Measurements from ENCODE around the gene SORBS1.

SORBS1 gene

GRCh38 chr10:95406651-95407280 lies 154.4 kb downstream of the SORBS1 start:
- no peaks in the 10 kb centered on the region for H3K27me3 ChIP-seq (ENCODE audit: insufficient read depth, poor library complexity, severe bottlenecking)
- H3K4me1 ChIP-seq (ENCODE audit: insufficient read depth, poor library complexity, severe bottlenecking), result peaks cover 7% of the 10 kb centered on the region
- ATAC-seq (ENCODE audit: low read depth) (no peak), DNase-seq (ENCODE audit: low spot score) (no peak)
- H3K36me3 ChIP-seq (ENCODE audit: low read depth), result no peaks in the 10 kb centered on the region
- no peak overlapping the region for H3K4me3 ChIP-seq (ENCODE audit: severe bottlenecking)
- no peaks in the 10 kb centered on the region for H3K9me3 ChIP-seq (ENCODE audit: severe bottlenecking)
- no peak for TF ChIP-seq CTCF (IDR thresholded peaks at IDR 0.05; ENCODE audit: poor library complexity, severe bottlenecking)
- H3K27ac ChIP-seq (ENCODE audit: poor library complexity, severe bottlenecking), result no peak overlapping the region

GRCh38 chr10:95405655-95406054 lies 155.5 kb downstream of the SORBS1 start:
- DNase-seq (ENCODE audit: low spot score), result no peak
- ATAC-seq (ENCODE audit: low read depth), result no peak
- no peak for TF ChIP-seq CTCF (IDR thresholded peaks at IDR 0.05; ENCODE audit: poor library complexity, severe bottlenecking)
- Histone ChIP-seq H3K4me3 (ENCODE audit: severe bottlenecking) (no peak overlapping the region), H3K27me3 (ENCODE audit: insufficient read depth, poor library complexity, severe bottlenecking) (no peaks in the 10 kb centered on the region), H3K36me3 (ENCODE audit: low read depth) (no peaks in the 10 kb centered on the region), H3K9me3 (ENCODE audit: severe bottlenecking) (no peaks in the 10 kb centered on the region), H3K4me1 (ENCODE audit: insufficient read depth, poor library complexity, severe bottlenecking) (peaks cover 7% of the 10 kb centered on the region), H3K27ac (ENCODE audit: poor library complexity, severe bottlenecking) (no peak overlapping the region)

- no peak for ATAC-seq (ENCODE audit: low read depth)
- Histone ChIP-seq H3K27ac (ENCODE audit: poor library complexity, severe bottlenecking) (no peak overlapping the region), H3K36me3 (ENCODE audit: low read depth) (no peaks in the 10 kb centered on the region), H3K4me1 (ENCODE audit: insufficient read depth, poor library complexity, severe bottlenecking) (peaks cover 7% of the 10 kb centered on the region), H3K9me3 (ENCODE audit: severe bottlenecking) (no peaks in the 10 kb centered on the region), H3K27me3 (ENCODE audit: insufficient read depth, poor library complexity, severe bottlenecking) (no peaks in the 10 kb centered on the region), H3K4me3 (ENCODE audit: severe bottlenecking) (no peak overlapping the region)
- no peak for DNase-seq (ENCODE audit: low spot score)
- TF ChIP-seq CTCF (IDR thresholded peaks at IDR 0.05; ENCODE audit: poor library complexity, severe bottlenecking), result no peak
Observed at GRCh38 chr10:95404864-95405263, 156.3 kb downstream of the SORBS1 start.

- no peak overlapping the region for H3K4me3 ChIP-seq (ENCODE audit: severe bottlenecking)
- H3K36me3 ChIP-seq (ENCODE audit: low read depth), result no peaks in the 10 kb centered on the region
- no peak overlapping the region for H3K27ac ChIP-seq (ENCODE audit: poor library complexity, severe bottlenecking)
- H3K9me3 ChIP-seq (ENCODE audit: severe bottlenecking), result no peaks in the 10 kb centered on the region
- no peak for TF ChIP-seq CTCF (IDR thresholded peaks at IDR 0.05; ENCODE audit: poor library complexity, severe bottlenecking)
- ATAC-seq (ENCODE audit: low read depth) (no peak), DNase-seq (ENCODE audit: low spot score) (no peak)
- no peaks in the 10 kb centered on the region for H3K27me3 ChIP-seq (ENCODE audit: insufficient read depth, poor library complexity, severe bottlenecking)
- peaks cover 7% of the 10 kb centered on the region for H3K4me1 ChIP-seq (ENCODE audit: insufficient read depth, poor library complexity, severe bottlenecking)
Observed at GRCh38 chr10:95404462-95404858, 156.7 kb downstream of the SORBS1 start.

GRCh38 chr10:95403700-95404461 lies 157.3 kb downstream of the SORBS1 start:
- Histone ChIP-seq H3K9me3 (ENCODE audit: severe bottlenecking) (no peaks in the 10 kb centered on the region), H3K27ac (ENCODE audit: poor library complexity, severe bottlenecking) (no peak overlapping the region), H3K4me1 (ENCODE audit: insufficient read depth, poor library complexity, severe bottlenecking) (peaks cover 2% of the 10 kb centered on the region), H3K4me3 (ENCODE audit: severe bottlenecking) (no peak overlapping the region), H3K36me3 (ENCODE audit: low read depth) (no peaks in the 10 kb centered on the region), H3K27me3 (ENCODE audit: insufficient read depth, poor library complexity, severe bottlenecking) (no peaks in the 10 kb centered on the region)
- no peak for TF ChIP-seq CTCF (IDR thresholded peaks at IDR 0.05; ENCODE audit: poor library complexity, severe bottlenecking)
- ATAC-seq (ENCODE audit: low read depth), result no peak
- DNase-seq (ENCODE audit: low spot score), result no peak

Data from RWPE2 (cell line).